HuH-7 (cell line): Measurements from ENCODE around the gene ZBTB20.
"Not testable (repeated sequence)": the region's sequence is repeated elsewhere in the genome, so short reads cannot be mapped to it uniquely, and the experiment has no call there.

ENCODE experiments used
- DNase-seq: peaks from one replicate; pipeline ENCODE4 v3.0.0; 2011; ENCODE audit warnings: low spot score

The ZBTB20 gene

GRCh38 chr3:115146418-115147328 lies at the start of gene ZBTB20:
Gene ZBTB20 (minus strand): TSS chr3:115147288.
- DNase-seq = peak; percentile 96

GRCh38 chr3:115194476-115194875 lies 47.4 kb upstream of the ZBTB20 start:
- DNase-seq = no peak

- no peak for DNase-seq
Observed at GRCh38 chr3:115190747-115191146, 43.7 kb upstream of the ZBTB20 start.

- no peak for DNase-seq
Observed at GRCh38 chr3:115187149-115187757, 40.2 kb upstream of the ZBTB20 start.

GRCh38 chr3:115186351-115187148 lies 39.5 kb upstream of the ZBTB20 start:
- DNase-seq = no peak

- not testable (repeated sequence) for DNase-seq
Observed at GRCh38 chr3:115184859-115185572, 37.9 kb upstream of the ZBTB20 start.

- not testable (repeated sequence) for DNase-seq
Observed at GRCh38 chr3:115178930-115179329, 31.8 kb upstream of the ZBTB20 start.

- DNase-seq = no peak
Observed at GRCh38 chr3:115169808-115170207, 22.7 kb upstream of the ZBTB20 start.

GRCh38 chr3:115165701-115166100 lies 18.6 kb upstream of the ZBTB20 start:
- DNase-seq = no peak

- no peak for DNase-seq
Observed at GRCh38 chr3:115165266-115165665, 18.2 kb upstream of the ZBTB20 start.

GRCh38 chr3:115164374-115165221 lies 17.5 kb upstream of the ZBTB20 start:
- no peak for DNase-seq

- no peak for DNase-seq
Observed at GRCh38 chr3:115162759-115163158, 15.7 kb upstream of the ZBTB20 start.

- DNase-seq = no peak
Observed at GRCh38 chr3:115161866-115162265, 14.8 kb upstream of the ZBTB20 start.

GRCh38 chr3:115161168-115161834 lies 14.2 kb upstream of the ZBTB20 start:
- DNase-seq = no peak

- no peak for DNase-seq
Observed at GRCh38 chr3:115160295-115160694, 13.2 kb upstream of the ZBTB20 start.

GRCh38 chr3:115156046-115156654 lies 9.1 kb upstream of the ZBTB20 start:
- no peak for DNase-seq

- no peak for DNase-seq
Observed at GRCh38 chr3:115154611-115155010, 7.5 kb upstream of the ZBTB20 start.

GRCh38 chr3:115151921-115152320 lies 4.8 kb upstream of the ZBTB20 start:
- no peak for DNase-seq

- no peak for DNase-seq
Observed at GRCh38 chr3:115148142-115148790, 1.2 kb upstream of the ZBTB20 start.
